Endothelial cell (in vitro differentiated cells): ENCODE data around the gene DDOST. TPM values are rescaled to one million over a fixed set of nuclear protein-coding genes. Genes with fewer than 3 reads are reported as not detected.

Experiments used
- DNase-seq: peaks from one replicate; pipeline ENCODE4 v3.0.0; 2021; ENCODE audit warnings: low spot score
- H3K27ac Mint-ChIP-seq: one replicate; pipeline ENCODE4 v1.8.0; 2021; ENCODE audit warnings: mixed read lengths, inconsistent platforms; ENCODE audit not compliant: unreplicated experiment
- H3K27me3 Mint-ChIP-seq: one replicate; pipeline ENCODE4 v1.8.0; 2021; ENCODE audit warnings: mild to moderate bottlenecking, moderate library complexity, mixed read lengths, inconsistent platforms; ENCODE audit not compliant: unreplicated experiment
- H3K36me3 Mint-ChIP-seq: one replicate; pipeline ENCODE4 v1.8.0; 2021; ENCODE audit warnings: mild to moderate bottlenecking, low read depth, mixed read lengths, inconsistent platforms; ENCODE audit not compliant: unreplicated experiment
- H3K4me1 Mint-ChIP-seq: one replicate; pipeline ENCODE4 v1.8.0; 2021; ENCODE audit warnings: mild to moderate bottlenecking, mixed read lengths, inconsistent platforms; ENCODE audit not compliant: unreplicated experiment
- H3K4me3 Mint-ChIP-seq: one replicate; pipeline ENCODE4 v1.8.0; 2021; ENCODE audit warnings: mild to moderate bottlenecking, mixed read lengths, inconsistent platforms; ENCODE audit not compliant: unreplicated experiment
- H3K9me3 Mint-ChIP-seq: one replicate; pipeline ENCODE4 v1.8.0; 2021; ENCODE audit warnings: mixed read lengths, inconsistent platforms; ENCODE audit not compliant: unreplicated experiment
- total RNA-seq: library from RNA; stranded (reverse); fragmentation: NEBNext Ultra II Directional; extraction: Animal tissue kit (Norgen Biotek cat#: 25700); gene quantifications from one replicate; pipeline ENCODE4 v1.2.1, GENCODE V29; 2021; ENCODE audit not compliant: unreplicated experiment
- TF ChIP-seq, protein P1 (sequence below): fragments of 200-600 bp; sonication (generic); IDR thresholded peaks from one replicate; pipeline ENCODE4 v1.5.0; 2021; ENCODE audit warnings: antibody characterized with exemption; ENCODE audit not compliant: unreplicated experiment

Gene DDOST
- total RNA-seq, 1 donor from 2014 or later, result 235 TPM

DNA sequence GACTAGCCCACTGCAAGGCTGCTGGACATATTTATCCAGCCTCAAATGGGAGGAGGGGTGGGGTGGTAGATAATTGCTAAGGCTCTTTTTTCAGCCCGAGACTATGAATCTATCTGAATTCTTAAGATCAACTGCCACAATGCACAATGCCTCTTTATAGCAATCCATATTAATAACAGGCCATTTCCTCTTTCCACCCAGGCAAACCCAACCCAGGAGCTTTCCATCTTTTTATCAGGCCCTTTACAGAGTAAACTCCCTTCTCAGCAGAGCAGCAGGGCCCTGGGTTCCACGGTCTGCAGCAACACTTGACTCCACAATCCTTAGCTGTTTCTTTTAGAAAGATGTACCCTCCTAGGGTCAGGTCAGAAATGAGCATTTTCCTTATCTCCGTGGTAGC, 806 bp downstream of the DDOST start:
- no peak for DNase-seq
- TF ChIP-seq, protein P1, sequence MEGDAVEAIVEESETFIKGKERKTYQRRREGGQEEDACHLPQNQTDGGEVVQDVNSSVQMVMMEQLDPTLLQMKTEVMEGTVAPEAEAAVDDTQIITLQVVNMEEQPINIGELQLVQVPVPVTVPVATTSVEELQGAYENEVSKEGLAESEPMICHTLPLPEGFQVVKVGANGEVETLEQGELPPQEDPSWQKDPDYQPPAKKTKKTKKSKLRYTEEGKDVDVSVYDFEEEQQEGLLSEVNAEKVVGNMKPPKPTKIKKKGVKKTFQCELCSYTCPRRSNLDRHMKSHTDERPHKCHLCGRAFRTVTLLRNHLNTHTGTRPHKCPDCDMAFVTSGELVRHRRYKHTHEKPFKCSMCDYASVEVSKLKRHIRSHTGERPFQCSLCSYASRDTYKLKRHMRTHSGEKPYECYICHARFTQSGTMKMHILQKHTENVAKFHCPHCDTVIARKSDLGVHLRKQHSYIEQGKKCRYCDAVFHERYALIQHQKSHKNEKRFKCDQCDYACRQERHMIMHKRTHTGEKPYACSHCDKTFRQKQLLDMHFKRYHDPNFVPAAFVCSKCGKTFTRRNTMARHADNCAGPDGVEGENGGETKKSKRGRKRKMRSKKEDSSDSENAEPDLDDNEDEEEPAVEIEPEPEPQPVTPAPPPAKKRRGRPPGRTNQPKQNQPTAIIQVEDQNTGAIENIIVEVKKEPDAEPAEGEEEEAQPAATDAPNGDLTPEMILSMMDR, result no peak
- H3K4me1 Mint-ChIP-seq, result peaks cover 26% of the 10 kb centered on the region

DNA sequence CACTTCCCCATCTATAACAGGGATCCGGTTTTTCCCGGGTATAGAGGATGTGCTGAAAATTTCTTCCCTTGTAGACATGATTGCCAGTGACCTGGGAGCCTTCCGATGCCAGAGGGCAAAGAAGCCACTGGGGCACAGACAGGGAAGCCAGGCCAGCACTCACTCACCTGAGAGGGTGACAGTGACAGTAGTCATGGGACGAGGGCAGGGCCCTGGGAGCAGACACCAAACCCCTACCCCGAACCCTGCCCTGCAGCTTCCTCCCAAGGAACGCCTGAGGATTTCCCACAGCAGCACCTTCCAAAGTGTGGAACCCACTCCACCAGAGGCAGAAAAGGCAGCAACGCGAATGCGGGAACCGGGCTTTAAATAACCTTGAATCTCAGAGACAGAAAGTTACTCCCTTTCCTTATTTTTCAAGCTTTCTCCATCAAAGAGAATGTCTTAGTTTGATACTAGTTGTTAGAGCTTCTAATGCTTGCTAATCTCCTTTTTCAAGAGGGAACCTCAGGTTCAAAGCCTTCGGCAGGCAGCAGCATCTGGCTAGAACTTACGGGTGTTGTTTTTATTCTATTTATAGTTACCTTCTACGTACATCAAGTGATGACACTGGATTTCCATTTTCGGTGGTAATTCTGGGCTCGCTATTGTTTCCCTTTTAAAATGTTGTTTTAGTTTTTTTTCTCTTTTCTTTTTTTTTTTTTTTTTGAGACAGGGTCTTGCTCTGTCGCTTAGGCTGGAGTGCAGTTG, 2.8 kb downstream of the DDOST start:
- peaks cover 26% of the 10 kb centered on the region for H3K4me1 Mint-ChIP-seq
- TF ChIP-seq, protein P1, result no peak
- no peak overlapping the region for H3K27ac Mint-ChIP-seq
- H3K9me3 Mint-ChIP-seq, result no peaks in the 10 kb centered on the region
- H3K36me3 Mint-ChIP-seq, result peaks cover 32% of the 10 kb centered on the region
- peaks cover 7% of the 10 kb centered on the region for H3K27me3 Mint-ChIP-seq
- no peak overlapping the region for H3K4me3 Mint-ChIP-seq
- DNase-seq, result no peak

More for the DNA sequence above, 806 bp downstream of the DDOST start:
- H3K27me3 Mint-ChIP-seq, result peaks cover 7% of the 10 kb centered on the region
- peak overlapping the region; percentile 92 for H3K4me3 Mint-ChIP-seq
- H3K9me3 Mint-ChIP-seq, result no peaks in the 10 kb centered on the region
- peak overlapping the region; percentile 54 for H3K27ac Mint-ChIP-seq
- H3K36me3 Mint-ChIP-seq, result peaks cover 22% of the 10 kb centered on the region

DNA sequence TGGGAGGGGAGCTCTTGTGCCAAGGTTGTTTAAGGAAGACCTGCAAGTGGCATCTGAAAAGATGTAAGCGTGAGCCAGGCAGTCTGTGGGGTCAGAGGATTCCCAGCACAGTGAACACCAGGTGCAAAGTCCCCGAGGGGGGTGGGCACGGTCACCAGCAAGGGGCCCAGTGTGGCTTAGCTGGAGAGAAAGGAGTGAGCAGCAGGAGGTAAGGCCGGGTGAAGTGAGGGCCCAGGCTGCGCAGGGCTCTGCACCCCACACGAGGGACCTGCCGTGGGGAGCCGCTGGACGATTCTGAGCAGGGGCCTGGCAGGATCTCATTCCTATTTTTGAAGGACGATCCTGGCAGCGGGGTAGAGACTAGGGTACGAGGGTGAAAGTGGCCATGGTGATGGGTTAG, 4.1 kb downstream of the DDOST start:
- H3K27me3 Mint-ChIP-seq, result peaks cover 2% of the 10 kb centered on the region
- H3K4me1 Mint-ChIP-seq, result peaks cover 18% of the 10 kb centered on the region
- no peak for DNase-seq
- no peaks in the 10 kb centered on the region for H3K9me3 Mint-ChIP-seq
- no peak overlapping the region for H3K27ac Mint-ChIP-seq
- TF ChIP-seq, protein P1, result no peak
- H3K4me3 Mint-ChIP-seq, result no peak overlapping the region
- H3K36me3 Mint-ChIP-seq, result peaks cover 41% of the 10 kb centered on the region

DNA sequence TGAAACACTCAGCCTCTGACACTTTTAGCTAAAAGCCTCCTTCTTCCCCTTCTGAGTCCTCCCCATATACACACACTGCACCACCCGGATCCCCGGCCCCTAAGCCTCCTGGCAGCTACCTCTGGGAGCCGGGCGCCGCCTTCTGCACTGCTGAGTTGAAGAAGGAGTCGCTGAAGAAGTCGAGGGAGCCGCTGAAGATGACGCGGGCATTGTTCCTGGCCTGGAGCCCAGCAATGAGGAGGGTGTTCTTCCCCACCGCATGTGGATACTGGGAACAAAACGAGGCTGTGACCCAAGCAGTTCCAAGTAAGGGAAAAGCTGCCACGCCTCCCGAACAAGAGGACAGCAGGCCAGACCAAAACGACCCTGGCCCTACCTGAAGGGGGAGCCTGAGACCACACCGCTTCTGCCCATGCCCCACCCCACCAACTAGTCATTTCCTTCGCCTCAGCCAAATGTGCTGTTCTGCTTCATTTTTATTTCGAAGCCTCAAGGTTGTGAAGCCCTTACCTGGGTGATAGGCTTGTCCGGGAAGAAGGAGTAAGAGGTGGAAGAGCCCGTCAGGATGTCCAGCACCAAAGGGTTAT, 7.0 kb downstream of the DDOST start:
- no peak overlapping the region for H3K27ac Mint-ChIP-seq
- no peaks in the 10 kb centered on the region for H3K4me1 Mint-ChIP-seq
- H3K4me3 Mint-ChIP-seq, result peak overlapping the region; percentile 42
- H3K36me3 Mint-ChIP-seq, result peaks cover 61% of the 10 kb centered on the region
- H3K9me3 Mint-ChIP-seq, result no peaks in the 10 kb centered on the region
- TF ChIP-seq, protein P1, result no peak
- peaks cover 6% of the 10 kb centered on the region for H3K27me3 Mint-ChIP-seq
- DNase-seq, result no peak

DNA sequence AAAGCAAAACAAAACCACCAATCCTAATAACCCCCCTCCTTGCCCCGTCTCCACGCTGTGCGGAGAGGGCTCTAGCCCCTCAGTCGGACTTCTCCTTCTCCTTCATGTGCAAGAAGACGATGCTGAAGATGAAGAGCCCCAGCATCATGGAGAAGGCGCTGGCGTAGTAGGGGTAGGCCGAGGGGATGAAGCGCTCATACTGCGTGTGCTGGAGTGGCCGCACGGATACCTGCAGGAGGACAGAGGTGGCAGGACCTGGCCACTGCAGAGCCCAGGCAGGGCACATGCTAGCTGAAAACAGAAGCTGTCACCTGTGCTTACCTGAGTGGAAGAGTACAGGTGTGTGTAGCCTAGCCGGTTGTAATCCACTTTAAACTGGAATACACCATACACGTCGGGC, 8.9 kb downstream of the DDOST start:
- H3K36me3 Mint-ChIP-seq, result peaks cover 58% of the 10 kb centered on the region

More for the DNA sequence above, 8.9 kb downstream of the DDOST start:
- Mint-ChIP-seq H3K27ac (no peak overlapping the region), H3K4me1 (no peaks in the 10 kb centered on the region), H3K27me3 (peaks cover 6% of the 10 kb centered on the region), H3K4me3 (no peak overlapping the region), H3K9me3 (no peaks in the 10 kb centered on the region)
- TF ChIP-seq, protein P1, result no peak
- no peak for DNase-seq
